ENCODE data around the gene SLAMF8. TPM values are rescaled to one million over a fixed set of nuclear protein-coding genes. Genes with fewer than 3 reads are reported as not detected.

The SLAMF8 gene
- total RNA-seq, 1 donor from 2014 or later = 34.6 TPM

GRCh38 chr1:159862031-159862430, 35.4 kb downstream of the SLAMF8 start:
- intact Hi-C loops (cut with DNase I) = no loop called here
- no peak for TF ChIP-seq CTCF (IDR thresholded peaks at IDR 0.05)
- no peaks in the 10 kb centered on the region for H3K27me3 ChIP-seq
- H3K36me3 ChIP-seq = no peaks in the 10 kb centered on the region
- ATAC-seq (no peak), DNase-seq (no peak)
- no peaks in the 10 kb centered on the region for H3K4me1 ChIP-seq
- H3K4me3 ChIP-seq = no peak overlapping the region
- H3K27ac ChIP-seq = no peak overlapping the region
- no peaks in the 10 kb centered on the region for H3K9me3 ChIP-seq

GRCh38 chr1:159862557-159862956, 35.9 kb downstream of the SLAMF8 start, which contains the start of gene VSIG8:
VSIG8 (minus strand) TSS chr1:159862657; CDS start chr1:159862521, 136 bp downstream.
- H3K4me1 ChIP-seq = no peaks in the 10 kb centered on the region
- no peaks in the 10 kb centered on the region for H3K27me3 ChIP-seq
- no peak for ATAC-seq
- H3K4me3 ChIP-seq = no peak within 1 kb of the TSS
- no peaks in the 10 kb centered on the region for H3K9me3 ChIP-seq
- TF ChIP-seq CTCF (IDR thresholded peaks at IDR 0.05) = no peak
- no peak within 1 kb of the TSS for H3K27ac ChIP-seq
- intact Hi-C loops (cut with DNase I) = no loop called here
- H3K36me3 ChIP-seq = no peaks in the 10 kb centered on the region
- DNase-seq = no peak

GRCh38 chr1:159864262-159864661, 37.6 kb downstream of the SLAMF8 start:
- intact Hi-C loops (cut with DNase I) = no loop called here
- no peak overlapping the region for H3K4me3 ChIP-seq
- DNase-seq = no peak
- TF ChIP-seq CTCF (IDR thresholded peaks at IDR 0.05) = no peak
- no peaks in the 10 kb centered on the region for H3K4me1 ChIP-seq
- no peaks in the 10 kb centered on the region for H3K27me3 ChIP-seq
- no peak for ATAC-seq
- no peaks in the 10 kb centered on the region for H3K9me3 ChIP-seq
- no peak overlapping the region for H3K27ac ChIP-seq
- H3K36me3 ChIP-seq = no peaks in the 10 kb centered on the region

GRCh38 chr1:159866066-159866465, 39.4 kb downstream of the SLAMF8 start:
- no peak overlapping the region for H3K4me3 ChIP-seq
- H3K9me3 ChIP-seq = no peaks in the 10 kb centered on the region
- no peaks in the 10 kb centered on the region for H3K36me3 ChIP-seq
- no peaks in the 10 kb centered on the region for H3K27me3 ChIP-seq
- no peak for TF ChIP-seq CTCF (IDR thresholded peaks at IDR 0.05)
- no peaks in the 10 kb centered on the region for H3K4me1 ChIP-seq
- DNase-seq (no peak), ATAC-seq (no peak)
- intact Hi-C loops (cut with DNase I) = no loop called here
- H3K27ac ChIP-seq = no peak overlapping the region

GRCh38 chr1:159866905-159867663, 40.4 kb downstream of the SLAMF8 start:
- no peaks in the 10 kb centered on the region for H3K4me1 ChIP-seq
- intact Hi-C loops (cut with DNase I) = no loop called here
- no peaks in the 10 kb centered on the region for H3K9me3 ChIP-seq
- DNase-seq (no peak), ATAC-seq (no peak)
- no peak for TF ChIP-seq CTCF (IDR thresholded peaks at IDR 0.05)
- H3K27ac ChIP-seq = peak overlapping the region; percentile 49
- no peaks in the 10 kb centered on the region for H3K36me3 ChIP-seq
- H3K27me3 ChIP-seq = no peaks in the 10 kb centered on the region
- no peak overlapping the region for H3K4me3 ChIP-seq
